ENCODE results near the gene GPR78.

GRCh38 chr4:8568068-8568668, 12.0 kb upstream of the GPR78 start:
- TF ChIP-seq GATA2 (IDR thresholded peaks at IDR 0.05; ENCODE audit: low read depth, low read length), result no peak
- no peak for TF ChIP-seq GATA3 (IDR thresholded peaks at IDR 0.05; ENCODE audit: low read depth, low read length)
